Neural cell (in vitro differentiated cells): ENCODE measurements around the gene BARD1.

Experiments used
- CTCF ChIP-seq: fragments of 450-650 bp; IDR thresholded peaks from 2 replicates; pipeline ENCODE4 v1.5.1; 2014; ENCODE audit warnings: antibody characterized with exemption, mild to moderate bottlenecking, moderate library complexity; ENCODE audit not compliant: poor library complexity, severe bottlenecking
- MXI1 ChIP-seq: fragments of 450-650 bp; conservative IDR thresholded peaks from 2 replicates; pipeline ENCODE4 v1.6.1; 2014; ENCODE audit warnings: antibody characterized with exemption, mild to moderate bottlenecking; ENCODE audit not compliant: poor library complexity, severe bottlenecking

- TF ChIP-seq CTCF = no peak
- TF ChIP-seq MXI1 = no peak
Measured at GRCh38 chr2:214816008-214816533, 6.6 kb upstream of the BARD1 start.
